GM23248 (cell line): ENCODE results near the gene PCLO.

ENCODE experiments used
- EZH2 ChIP-seq: fragments of 200-600 bp; sonication (generic); IDR thresholded peaks from 2 replicates; pipeline ENCODE4 v1.6.1; 2018; ENCODE audit warnings: antibody characterized with exemption, mild to moderate bottlenecking; ENCODE audit not compliant: insufficient read depth, poor library complexity, severe bottlenecking
- EZH2phosphoT487 ChIP-seq: fragments of 200-600 bp; sonication (generic); IDR thresholded peaks from 2 replicates; pipeline ENCODE4 v1.6.1; 2018; ENCODE audit warnings: antibody characterized with exemption, moderate library complexity, mild to moderate bottlenecking, low read depth; ENCODE audit not compliant: insufficient read depth

- TF ChIP-seq EZH2phosphoT487 = no peak
- TF ChIP-seq EZH2 = no peak
Measured at GRCh38 chr7:83173664-83174063, 11.0 kb upstream of the PCLO start.
